ENCODE data around the gene ASXL1. TPM values are rescaled to one million over a fixed set of nuclear protein-coding genes. Genes with fewer than 3 reads are reported as not detected.

The ASXL1 gene
- total and polyA plus RNA-seq, 9 of the 15 experiments (the other 6 are each of a cell fraction or from before 2014, with no cell fraction given): 6.5 to 65.3 (median 32.3) TPM

DNA sequence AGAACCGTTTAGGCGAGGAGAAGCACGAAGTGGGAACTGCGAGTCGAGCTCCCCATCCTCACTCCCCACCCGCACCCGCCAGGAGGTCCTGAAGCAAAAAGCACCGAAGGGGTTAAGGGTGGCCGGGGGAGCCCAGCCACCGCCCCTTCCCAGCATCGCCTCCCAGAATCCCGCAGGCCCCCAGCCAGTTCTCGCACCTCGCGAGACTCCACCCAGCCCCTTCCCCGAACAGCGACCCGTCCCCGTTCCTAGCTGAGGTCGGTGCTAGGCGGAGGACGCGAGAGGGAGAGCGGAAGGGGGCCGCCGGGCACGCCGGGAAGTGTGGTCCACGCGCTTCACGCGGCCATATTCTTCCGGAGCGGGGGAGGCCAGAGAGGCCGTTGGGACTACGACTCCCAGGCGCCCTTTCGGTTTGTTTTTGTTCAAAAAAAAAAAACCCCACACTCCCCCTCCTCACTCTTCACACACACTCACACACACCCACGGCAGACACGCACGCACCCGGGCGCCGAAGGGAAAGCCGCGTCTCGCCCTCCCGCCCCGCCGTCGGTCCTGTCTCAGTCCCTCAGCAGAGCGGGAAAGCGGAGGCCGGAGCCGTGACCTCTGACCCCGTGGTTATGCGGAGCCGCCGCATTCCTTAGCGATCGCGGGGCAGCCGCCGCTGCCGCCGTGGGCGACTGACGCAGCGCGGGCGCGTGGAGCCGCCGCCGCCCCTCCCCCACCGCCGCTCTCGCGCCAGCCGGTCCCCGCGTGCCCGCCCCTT lies at the start of gene ASXL1 (continued):
- TF ChIP-seq, protein P1, sequence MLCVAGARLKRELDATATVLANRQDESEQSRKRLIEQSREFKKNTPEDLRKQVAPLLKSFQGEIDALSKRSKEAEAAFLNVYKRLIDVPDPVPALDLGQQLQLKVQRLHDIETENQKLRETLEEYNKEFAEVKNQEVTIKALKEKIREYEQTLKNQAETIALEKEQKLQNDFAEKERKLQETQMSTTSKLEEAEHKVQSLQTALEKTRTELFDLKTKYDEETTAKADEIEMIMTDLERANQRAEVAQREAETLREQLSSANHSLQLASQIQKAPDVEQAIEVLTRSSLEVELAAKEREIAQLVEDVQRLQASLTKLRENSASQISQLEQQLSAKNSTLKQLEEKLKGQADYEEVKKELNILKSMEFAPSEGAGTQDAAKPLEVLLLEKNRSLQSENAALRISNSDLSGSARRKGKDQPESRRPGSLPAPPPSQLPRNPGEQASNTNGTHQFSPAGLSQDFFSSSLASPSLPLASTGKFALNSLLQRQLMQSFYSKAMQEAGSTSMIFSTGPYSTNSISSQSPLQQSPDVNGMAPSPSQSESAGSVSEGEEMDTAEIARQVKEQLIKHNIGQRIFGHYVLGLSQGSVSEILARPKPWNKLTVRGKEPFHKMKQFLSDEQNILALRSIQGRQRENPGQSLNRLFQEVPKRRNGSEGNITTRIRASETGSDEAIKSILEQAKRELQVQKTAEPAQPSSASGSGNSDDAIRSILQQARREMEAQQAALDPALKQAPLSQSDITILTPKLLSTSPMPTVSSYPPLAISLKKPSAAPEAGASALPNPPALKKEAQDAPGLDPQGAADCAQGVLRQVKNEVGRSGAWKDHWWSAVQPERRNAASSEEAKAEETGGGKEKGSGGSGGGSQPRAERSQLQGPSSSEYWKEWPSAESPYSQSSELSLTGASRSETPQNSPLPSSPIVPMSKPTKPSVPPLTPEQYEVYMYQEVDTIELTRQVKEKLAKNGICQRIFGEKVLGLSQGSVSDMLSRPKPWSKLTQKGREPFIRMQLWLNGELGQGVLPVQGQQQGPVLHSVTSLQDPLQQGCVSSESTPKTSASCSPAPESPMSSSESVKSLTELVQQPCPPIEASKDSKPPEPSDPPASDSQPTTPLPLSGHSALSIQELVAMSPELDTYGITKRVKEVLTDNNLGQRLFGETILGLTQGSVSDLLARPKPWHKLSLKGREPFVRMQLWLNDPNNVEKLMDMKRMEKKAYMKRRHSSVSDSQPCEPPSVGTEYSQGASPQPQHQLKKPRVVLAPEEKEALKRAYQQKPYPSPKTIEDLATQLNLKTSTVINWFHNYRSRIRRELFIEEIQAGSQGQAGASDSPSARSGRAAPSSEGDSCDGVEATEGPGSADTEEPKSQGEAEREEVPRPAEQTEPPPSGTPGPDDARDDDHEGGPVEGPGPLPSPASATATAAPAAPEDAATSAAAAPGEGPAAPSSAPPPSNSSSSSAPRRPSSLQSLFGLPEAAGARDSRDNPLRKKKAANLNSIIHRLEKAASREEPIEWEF (CRISPR knock-in tag; IDR thresholded peaks at IDR 0.05): no peak
- no peak for TF ChIP-seq PTRF (tag; IDR thresholded peaks at IDR 0.05)
- no peak for TF ChIP-seq FOXJ3 (CRISPR knock-in tag; IDR thresholded peaks at IDR 0.05)
- TF ChIP-seq, protein P2, sequence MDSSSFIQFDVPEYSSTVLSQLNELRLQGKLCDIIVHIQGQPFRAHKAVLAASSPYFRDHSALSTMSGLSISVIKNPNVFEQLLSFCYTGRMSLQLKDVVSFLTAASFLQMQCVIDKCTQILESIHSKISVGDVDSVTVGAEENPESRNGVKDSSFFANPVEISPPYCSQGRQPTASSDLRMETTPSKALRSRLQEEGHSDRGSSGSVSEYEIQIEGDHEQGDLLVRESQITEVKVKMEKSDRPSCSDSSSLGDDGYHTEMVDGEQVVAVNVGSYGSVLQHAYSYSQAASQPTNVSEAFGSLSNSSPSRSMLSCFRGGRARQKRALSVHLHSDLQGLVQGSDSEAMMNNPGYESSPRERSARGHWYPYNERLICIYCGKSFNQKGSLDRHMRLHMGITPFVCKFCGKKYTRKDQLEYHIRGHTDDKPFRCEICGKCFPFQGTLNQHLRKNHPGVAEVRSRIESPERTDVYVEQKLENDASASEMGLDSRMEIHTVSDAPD (CRISPR knock-in tag; IDR thresholded peaks at IDR 0.05): no peak
- TF ChIP-seq ZNF408 (CRISPR knock-in tag; IDR thresholded peaks at IDR 0.05; ENCODE audit: low read depth): no peak
- TF ChIP-seq MTA2 (IDR thresholded peaks at IDR 0.05; ENCODE audit: low read depth): peak; percentile 79; the same call in 1 of the 2 replicates
- peak; percentile 24 for TF ChIP-seq SMAD1 (IDR thresholded peaks at IDR 0.05; ENCODE audit: low read depth, low read length, partially characterized antibody)
- TF ChIP-seq, protein P3, sequence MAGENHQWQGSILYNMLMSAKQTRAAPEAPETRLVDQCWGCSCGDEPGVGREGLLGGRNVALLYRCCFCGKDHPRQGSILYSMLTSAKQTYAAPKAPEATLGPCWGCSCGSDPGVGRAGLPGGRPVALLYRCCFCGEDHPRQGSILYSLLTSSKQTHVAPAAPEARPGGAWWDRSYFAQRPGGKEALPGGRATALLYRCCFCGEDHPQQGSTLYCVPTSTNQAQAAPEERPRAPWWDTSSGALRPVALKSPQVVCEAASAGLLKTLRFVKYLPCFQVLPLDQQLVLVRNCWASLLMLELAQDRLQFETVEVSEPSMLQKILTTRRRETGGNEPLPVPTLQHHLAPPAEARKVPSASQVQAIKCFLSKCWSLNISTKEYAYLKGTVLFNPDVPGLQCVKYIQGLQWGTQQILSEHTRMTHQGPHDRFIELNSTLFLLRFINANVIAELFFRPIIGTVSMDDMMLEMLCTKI (IDR thresholded peaks at IDR 0.05; ENCODE audit: partially characterized antibody): no peak
- no peak for TF ChIP-seq CSDE1 (IDR thresholded peaks at IDR 0.05)
- TF ChIP-seq, protein P4, sequence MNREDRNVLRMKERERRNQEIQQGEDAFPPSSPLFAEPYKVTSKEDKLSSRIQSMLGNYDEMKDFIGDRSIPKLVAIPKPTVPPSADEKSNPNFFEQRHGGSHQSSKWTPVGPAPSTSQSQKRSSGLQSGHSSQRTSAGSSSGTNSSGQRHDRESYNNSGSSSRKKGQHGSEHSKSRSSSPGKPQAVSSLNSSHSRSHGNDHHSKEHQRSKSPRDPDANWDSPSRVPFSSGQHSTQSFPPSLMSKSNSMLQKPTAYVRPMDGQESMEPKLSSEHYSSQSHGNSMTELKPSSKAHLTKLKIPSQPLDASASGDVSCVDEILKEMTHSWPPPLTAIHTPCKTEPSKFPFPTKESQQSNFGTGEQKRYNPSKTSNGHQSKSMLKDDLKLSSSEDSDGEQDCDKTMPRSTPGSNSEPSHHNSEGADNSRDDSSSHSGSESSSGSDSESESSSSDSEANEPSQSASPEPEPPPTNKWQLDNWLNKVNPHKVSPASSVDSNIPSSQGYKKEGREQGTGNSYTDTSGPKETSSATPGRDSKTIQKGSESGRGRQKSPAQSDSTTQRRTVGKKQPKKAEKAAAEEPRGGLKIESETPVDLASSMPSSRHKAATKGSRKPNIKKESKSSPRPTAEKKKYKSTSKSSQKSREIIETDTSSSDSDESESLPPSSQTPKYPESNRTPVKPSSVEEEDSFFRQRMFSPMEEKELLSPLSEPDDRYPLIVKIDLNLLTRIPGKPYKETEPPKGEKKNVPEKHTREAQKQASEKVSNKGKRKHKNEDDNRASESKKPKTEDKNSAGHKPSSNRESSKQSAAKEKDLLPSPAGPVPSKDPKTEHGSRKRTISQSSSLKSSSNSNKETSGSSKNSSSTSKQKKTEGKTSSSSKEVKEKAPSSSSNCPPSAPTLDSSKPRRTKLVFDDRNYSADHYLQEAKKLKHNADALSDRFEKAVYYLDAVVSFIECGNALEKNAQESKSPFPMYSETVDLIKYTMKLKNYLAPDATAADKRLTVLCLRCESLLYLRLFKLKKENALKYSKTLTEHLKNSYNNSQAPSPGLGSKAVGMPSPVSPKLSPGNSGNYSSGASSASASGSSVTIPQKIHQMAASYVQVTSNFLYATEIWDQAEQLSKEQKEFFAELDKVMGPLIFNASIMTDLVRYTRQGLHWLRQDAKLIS (CRISPR knock-in tag; IDR thresholded peaks at IDR 0.05): no peak; the same call in 1 of the 2 replicates
- no peak for TF ChIP-seq ZFPM2 (CRISPR knock-in tag; IDR thresholded peaks at IDR 0.05)
- 0 out of 2 replicates have a peak, but pooled peaks have one; percentile 0 for TF ChIP-seq NCOA1 (IDR thresholded peaks at IDR 0.05; ENCODE audit: low read depth)
- peak; percentile 98 for TF ChIP-seq SAFB (IDR thresholded peaks at IDR 0.05; ENCODE audit: borderline replicate concordance, low read depth, low read length)
- no peak for TF ChIP-seq MEF2D (tag; conservative IDR thresholded peaks at IDR 0.05; ENCODE audit: low read depth)
- TF ChIP-seq CHD2 (IDR thresholded peaks at IDR 0.05; ENCODE audit: low read depth, low read length): peak; percentile 100
